Neural progenitor cell (in vitro differentiated cells): ENCODE results near the gene PRR22. TPM values are rescaled to one million over a fixed set of nuclear protein-coding genes. Genes with fewer than 3 reads are reported as not detected.
A peak's percentile ranks its signal among the peaks of the same experiment; 100 is the strongest.

Experiments used
- DNase-seq: peaks from one replicate; pipeline ENCODE4 v3.0.0-alpha.2; 2016; ENCODE audit warnings: low spot score
- H2AFZ ChIP-seq: fragments of 200-600 bp; sonication (generic); replicated peaks from 2 replicates; pipeline ENCODE4 v1.6.1; 2016; ENCODE audit warnings: antibody characterized with exemption
- H3F3A ChIP-seq: fragments of 200-600 bp; sonication (generic); 2 replicates; pipeline ENCODE4 v1.6.1; 2016; ENCODE audit warnings: antibody characterized with exemption, low read depth
- H3K27ac ChIP-seq: fragments of 200-600 bp; sonication (generic); 2 replicates; pipeline ENCODE4 v1.5.1; 2016; ENCODE audit warnings: mild to moderate bottlenecking
- H3K27me3 ChIP-seq: fragments of 200-600 bp; sonication (generic); 2 replicates; pipeline ENCODE4 v1.6.1; 2016; ENCODE audit warnings: mild to moderate bottlenecking, moderate library complexity
- H3K36me3 ChIP-seq: fragments of 200-600 bp; sonication (generic); 2 replicates; pipeline ENCODE4 v1.5.1; 2016
- H3K4me1 ChIP-seq: fragments of 200-600 bp; sonication (generic); 2 replicates; pipeline ENCODE4 v1.6.1; 2016; ENCODE audit warnings: mixed run types
- H3K4me2 ChIP-seq: fragments of 200-600 bp; sonication (generic); 2 replicates; pipeline ENCODE4 v1.6.1; 2016
- H3K4me3 ChIP-seq: fragments of 200-600 bp; sonication (generic); 2 replicates; pipeline ENCODE4 v1.5.1; 2016
- H3K79me2 ChIP-seq: fragments of 200-600 bp; sonication (generic); 2 replicates; pipeline ENCODE4 v1.6.1; 2016; ENCODE audit warnings: low read depth
- H3K9ac ChIP-seq: fragments of 200-600 bp; sonication (generic); 2 replicates; pipeline ENCODE4 v1.6.1; 2016
- H3K9me3 ChIP-seq: fragments of 200-600 bp; sonication (generic); 2 replicates; pipeline ENCODE4 v1.5.1; 2016; ENCODE audit warnings: low read depth
- H4K20me1 ChIP-seq: fragments of 200-600 bp; sonication (generic); 2 replicates; pipeline ENCODE4 v1.6.1; 2016; ENCODE audit warnings: low read depth
- H3K27ac Mint-ChIP-seq: 3 replicates; pipeline ENCODE4 v1.8.0; 2021; ENCODE audit warnings: mixed read lengths
- H3K27me3 Mint-ChIP-seq: 2 replicates; pipeline ENCODE4 v1.8.0; 2022; ENCODE audit warnings: low read depth, mild to moderate bottlenecking, inconsistent platforms, moderate library complexity, mixed read lengths; ENCODE audit not compliant: insufficient read depth
- H3K36me3 Mint-ChIP-seq: 3 replicates; pipeline ENCODE4 v1.8.0; 2021; ENCODE audit warnings: mixed read lengths
- H3K4me1 Mint-ChIP-seq: 3 replicates; pipeline ENCODE4 v1.8.0; 2021; ENCODE audit warnings: mixed read lengths
- H3K4me3 Mint-ChIP-seq: 3 replicates; pipeline ENCODE4 v1.8.0; 2021; ENCODE audit warnings: mild to moderate bottlenecking, moderate library complexity, mixed read lengths
- H3K9me3 Mint-ChIP-seq: 3 replicates; pipeline ENCODE4 v1.8.0; 2020; ENCODE audit warnings: mixed read lengths
- EZH2 ChIP-seq: fragments of 200-600 bp; sonication (generic); IDR thresholded peaks from 2 replicates; pipeline ENCODE4 v1.6.1; 2017; ENCODE audit warnings: antibody characterized with exemption, mild to moderate bottlenecking, moderate library complexity
- EZH2phosphoT487 ChIP-seq: fragments of 200-600 bp; sonication (generic); IDR thresholded peaks from 2 replicates; pipeline ENCODE4 v1.6.1; 2017; ENCODE audit warnings: antibody characterized with exemption
- total RNA-seq: library from RNA; depleted of rRNA; stranded (reverse); fragments of >200 nt; gene quantifications from 2 replicates; pipeline ENCODE4 v1.2.3, GENCODE V29; 2015; ENCODE audit warnings: low replicate concordance
- TF ChIP-seq, protein P1 (sequence below): fragments of 200-600 bp; sonication (generic); IDR thresholded peaks from 2 replicates; pipeline ENCODE4 v1.5.1; 2017; ENCODE audit warnings: antibody characterized with exemption, mild to moderate bottlenecking

The PRR22 gene
- total RNA-seq, 1 donor from 2014 or later: not detected

DNA sequence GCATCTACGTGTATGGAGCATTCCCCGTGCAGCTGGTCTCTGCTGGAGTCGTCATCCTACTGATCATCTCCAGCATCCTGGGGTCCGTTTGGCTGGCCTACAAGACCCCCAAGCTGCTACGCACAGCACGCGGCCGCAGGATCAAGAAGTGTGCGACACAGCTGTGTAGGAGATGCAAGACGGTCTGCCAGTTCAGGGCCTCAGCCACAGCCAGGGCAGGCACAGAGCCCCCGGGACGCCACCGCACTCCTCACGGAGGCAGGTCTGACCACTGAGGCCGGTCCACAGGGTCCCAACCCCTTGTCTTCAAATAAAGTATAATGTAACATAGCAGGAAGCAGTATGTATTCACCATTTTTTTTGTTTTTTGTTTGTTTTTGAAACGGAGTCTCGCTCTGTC lies 6.1 kb downstream of the PRR22 start:
- Histone ChIP-seq H4K20me1 (no peaks in the 10 kb centered on the region), H2AFZ (no peak overlapping the region), H3K9me3 (no peaks in the 10 kb centered on the region), H3K4me2 (no peak overlapping the region), H3K79me2 (no peaks in the 10 kb centered on the region), H3K27ac (no peak overlapping the region), H3K4me1 (no peaks in the 10 kb centered on the region), H3K4me3 (no peak overlapping the region), H3K9ac (no peak overlapping the region), H3K27me3 (no peaks in the 10 kb centered on the region), H3F3A (no peaks in the 10 kb centered on the region), H3K36me3 (no peaks in the 10 kb centered on the region)
- H3K4me1 Mint-ChIP-seq: no peaks in the 10 kb centered on the region
- no peaks in the 10 kb centered on the region for H3K27me3 Mint-ChIP-seq
- no peak overlapping the region for H3K4me3 Mint-ChIP-seq
- no peaks in the 10 kb centered on the region for H3K9me3 Mint-ChIP-seq
- TF ChIP-seq EZH2: no peak
- no peak for DNase-seq
- no peak overlapping the region for H3K27ac Mint-ChIP-seq
- H3K36me3 Mint-ChIP-seq: no peaks in the 10 kb centered on the region

DNA sequence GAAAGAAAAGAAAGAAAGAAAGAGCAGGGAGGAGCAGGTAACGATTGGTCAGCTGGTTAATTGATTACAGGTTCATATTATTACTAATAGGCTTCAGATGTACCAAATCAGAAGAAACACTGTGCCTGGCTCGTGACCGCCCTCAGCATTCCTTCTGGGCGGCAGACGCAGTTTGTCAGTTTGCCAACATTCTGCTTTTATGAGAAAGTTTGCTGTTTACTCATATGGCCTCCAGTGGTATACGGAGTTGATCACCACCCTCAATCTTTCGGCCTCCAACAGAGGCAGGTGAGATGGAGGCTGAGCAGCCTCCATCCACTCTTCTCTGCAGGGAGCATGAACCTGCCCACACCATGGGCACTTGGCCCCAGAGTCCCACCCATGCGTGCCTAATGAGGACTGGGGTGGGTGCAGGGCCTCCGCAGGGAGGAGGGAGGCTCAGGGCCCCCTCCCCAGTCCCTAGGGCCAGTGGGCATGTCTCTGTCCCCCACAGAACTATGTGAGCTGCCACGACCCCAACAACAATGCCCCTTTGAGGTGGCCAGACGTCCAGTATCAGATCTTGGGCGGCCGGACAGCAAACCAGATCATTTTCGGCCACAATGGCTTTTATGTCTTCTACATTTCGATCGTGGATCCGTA lies 8.8 kb downstream of the PRR22 start:
- H3K4me3 Mint-ChIP-seq: no peak overlapping the region
- Histone ChIP-seq H3K36me3 (no peaks in the 10 kb centered on the region), H3K27me3 (no peaks in the 10 kb centered on the region), H3K4me3 (no peak overlapping the region), H3F3A (no peaks in the 10 kb centered on the region), H2AFZ (no peak overlapping the region), H3K27ac (no peak overlapping the region), H3K9me3 (no peaks in the 10 kb centered on the region), H3K4me1 (no peaks in the 10 kb centered on the region), H4K20me1 (no peaks in the 10 kb centered on the region), H3K79me2 (no peaks in the 10 kb centered on the region), H3K9ac (no peak overlapping the region), H3K4me2 (no peak overlapping the region)
- H3K27me3 Mint-ChIP-seq: no peaks in the 10 kb centered on the region
- DNase-seq: no peak
- TF ChIP-seq, protein P1, sequence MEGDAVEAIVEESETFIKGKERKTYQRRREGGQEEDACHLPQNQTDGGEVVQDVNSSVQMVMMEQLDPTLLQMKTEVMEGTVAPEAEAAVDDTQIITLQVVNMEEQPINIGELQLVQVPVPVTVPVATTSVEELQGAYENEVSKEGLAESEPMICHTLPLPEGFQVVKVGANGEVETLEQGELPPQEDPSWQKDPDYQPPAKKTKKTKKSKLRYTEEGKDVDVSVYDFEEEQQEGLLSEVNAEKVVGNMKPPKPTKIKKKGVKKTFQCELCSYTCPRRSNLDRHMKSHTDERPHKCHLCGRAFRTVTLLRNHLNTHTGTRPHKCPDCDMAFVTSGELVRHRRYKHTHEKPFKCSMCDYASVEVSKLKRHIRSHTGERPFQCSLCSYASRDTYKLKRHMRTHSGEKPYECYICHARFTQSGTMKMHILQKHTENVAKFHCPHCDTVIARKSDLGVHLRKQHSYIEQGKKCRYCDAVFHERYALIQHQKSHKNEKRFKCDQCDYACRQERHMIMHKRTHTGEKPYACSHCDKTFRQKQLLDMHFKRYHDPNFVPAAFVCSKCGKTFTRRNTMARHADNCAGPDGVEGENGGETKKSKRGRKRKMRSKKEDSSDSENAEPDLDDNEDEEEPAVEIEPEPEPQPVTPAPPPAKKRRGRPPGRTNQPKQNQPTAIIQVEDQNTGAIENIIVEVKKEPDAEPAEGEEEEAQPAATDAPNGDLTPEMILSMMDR: no peak
- TF ChIP-seq EZH2phosphoT487 (no peak), EZH2 (no peak)
- H3K36me3 Mint-ChIP-seq: no peaks in the 10 kb centered on the region
- H3K27ac Mint-ChIP-seq: no peak overlapping the region
- no peaks in the 10 kb centered on the region for H3K4me1 Mint-ChIP-seq
- H3K9me3 Mint-ChIP-seq: no peaks in the 10 kb centered on the region

DNA sequence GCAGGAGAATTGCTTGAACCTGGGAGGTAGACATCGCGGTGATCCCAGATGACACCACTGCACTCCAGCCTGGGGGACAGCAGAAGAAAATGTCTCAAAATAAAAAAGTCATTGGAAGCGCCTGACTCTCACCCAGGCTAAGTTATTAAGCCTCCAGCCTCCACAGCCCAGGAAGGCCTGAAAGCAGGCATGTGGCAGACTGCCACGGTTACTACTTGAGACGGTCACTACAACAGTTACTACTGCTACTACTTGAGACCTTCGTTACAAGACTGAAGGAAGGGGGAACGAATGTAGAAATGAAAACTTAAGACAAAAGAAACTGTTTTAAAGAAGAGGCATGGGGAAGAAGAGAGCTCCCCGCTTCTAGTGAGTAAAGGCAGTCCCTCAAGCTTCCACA lies 9.6 kb downstream of the PRR22 start:
- Histone ChIP-seq H2AFZ (no peak overlapping the region), H3K4me3 (no peak overlapping the region), H3K79me2 (no peaks in the 10 kb centered on the region), H3K9ac (no peak overlapping the region), H3K4me1 (no peaks in the 10 kb centered on the region), H3K9me3 (no peaks in the 10 kb centered on the region), H3F3A (no peaks in the 10 kb centered on the region), H3K27me3 (no peaks in the 10 kb centered on the region), H3K4me2 (no peak overlapping the region), H3K27ac (no peak overlapping the region), H3K36me3 (no peaks in the 10 kb centered on the region), H4K20me1 (no peaks in the 10 kb centered on the region)
- H3K4me1 Mint-ChIP-seq: no peaks in the 10 kb centered on the region
- no peaks in the 10 kb centered on the region for H3K36me3 Mint-ChIP-seq
- H3K27me3 Mint-ChIP-seq: no peaks in the 10 kb centered on the region
- TF ChIP-seq, protein P1: no peak
- TF ChIP-seq EZH2phosphoT487 (no peak), EZH2 (no peak)
- DNase-seq: no peak
- H3K9me3 Mint-ChIP-seq: no peaks in the 10 kb centered on the region
- H3K4me3 Mint-ChIP-seq: no peak overlapping the region
- H3K27ac Mint-ChIP-seq: no peak overlapping the region

DNA sequence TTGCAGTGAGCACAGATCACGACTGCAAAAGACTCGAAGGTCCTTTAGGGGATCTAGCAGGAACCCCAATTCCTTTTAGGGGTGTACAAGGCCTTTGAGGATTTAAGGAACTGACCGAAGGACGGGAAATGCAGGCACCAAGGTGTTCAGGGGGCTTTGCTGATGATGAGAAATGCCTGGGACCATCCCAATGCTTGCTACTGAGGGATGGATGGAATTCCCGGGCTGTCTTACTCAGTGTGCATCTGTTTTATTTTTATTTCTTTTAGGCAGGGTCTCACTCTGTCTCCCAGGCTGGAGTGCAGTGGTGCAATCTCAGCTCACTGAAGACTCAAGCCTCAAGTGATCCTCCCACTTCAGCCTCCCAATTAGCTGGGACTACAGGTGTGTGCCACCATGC lies 11.3 kb downstream of the PRR22 start:
- no peaks in the 10 kb centered on the region for H3K9me3 ChIP-seq
- H4K20me1 ChIP-seq: no peaks in the 10 kb centered on the region
- H2AFZ ChIP-seq: peak overlapping the region; percentile 2
- H3K27ac ChIP-seq: no peak overlapping the region
- H3K79me2 ChIP-seq: no peaks in the 10 kb centered on the region
- no peaks in the 10 kb centered on the region for H3K27me3 ChIP-seq
- H3F3A ChIP-seq: no peaks in the 10 kb centered on the region
- H3K4me3 ChIP-seq: no peak overlapping the region
- Mint-ChIP-seq H3K4me3 (no peak overlapping the region), H3K4me1 (no peaks in the 10 kb centered on the region), H3K36me3 (no peaks in the 10 kb centered on the region), H3K27me3 (no peaks in the 10 kb centered on the region), H3K27ac (no peak overlapping the region), H3K9me3 (no peaks in the 10 kb centered on the region)
- no peak for DNase-seq
- H3K36me3 ChIP-seq: no peaks in the 10 kb centered on the region
- no peak overlapping the region for H3K4me2 ChIP-seq
- TF ChIP-seq, protein P1: no peak
- TF ChIP-seq EZH2phosphoT487 (no peak), EZH2 (no peak)
- H3K4me1 ChIP-seq: no peaks in the 10 kb centered on the region
- H3K9ac ChIP-seq: no peak overlapping the region
